Heart left ventricle (tissue), 16 donors: Measurements from ENCODE around the gene CCDC127. TPM values are rescaled to one million over a fixed set of nuclear protein-coding genes. Genes with fewer than 3 reads are reported as not detected.
A peak's percentile ranks its signal among the peaks of the same experiment; 100 is the strongest.

ENCODE experiments used
- ATAC-seq, 4 donors: fragments of 200-7000 bp; cut with Tn5 transposase; one replicate each; pipeline ENCODE4 v1.9.1; 2020 to 2022; ENCODE audit warnings: moderate library complexity in 4 of 4, mild to moderate bottlenecking in 3 of 4, moderate number of reproducible peaks in 1 of 4
- DNase-seq, 5 donors: peaks; one replicate each; pipeline ENCODE4 v3.0.0-alpha.2; 2020
- H3K27ac ChIP-seq, 12 donors: fragments of 200-600 bp; sonication (generic) in 4 of 12; one replicate each; pipeline versions ENCODE4 v1.5.0 to v1.8.0; 2016 to 2022; ENCODE audit warnings: mild to moderate bottlenecking in 2 of 12
- H3K27me3 ChIP-seq, 9 donors: fragments of 200-600 bp; sonication (generic) in 2 of 9; one replicate each; pipeline versions ENCODE4 v1.5.1 to v1.8.0; 2016 to 2022; ENCODE audit warnings: mild to moderate bottlenecking in 3 of 9
- H3K36me3 ChIP-seq, 9 donors: fragments of 200-600 bp; sonication (generic) in 2 of 9; one replicate each; pipeline versions ENCODE4 v1.5.0 to v1.8.0; 2018 to 2022; ENCODE audit warnings: mild to moderate bottlenecking in 2 of 9
- H3K4me1 ChIP-seq, 12 donors: fragments of 200-600 bp; sonication (generic) in 4 of 12; one replicate each; pipeline versions ENCODE4 v1.5.0 to v1.8.0; 2016 to 2022; ENCODE audit warnings: mild to moderate bottlenecking in 3 of 12
- H3K4me3 ChIP-seq, 12 donors: fragments of 200-600 bp; sonication (generic) in 4 of 12; one replicate each; pipeline versions ENCODE4 v1.5.0 to v1.8.0; 2017 to 2022; ENCODE audit warnings: mild to moderate bottlenecking in 9 of 12, moderate library complexity in 4 of 12
- H3K9me3 ChIP-seq, 12 donors: fragments of 200-600 bp; sonication (generic) in 4 of 12; one replicate each; pipeline versions ENCODE4 v1.5.0 to v1.8.0; 2016 to 2022; ENCODE audit warnings: mild to moderate bottlenecking in 1 of 12
- POLR2A ChIP-seq, 2 donors: fragments of 450-650 bp; IDR thresholded peaks; one replicate each; pipeline ENCODE4 v1.6.1; 2017; ENCODE audit warnings: antibody characterized with exemption in 2 of 2, mild to moderate bottlenecking in 2 of 2, moderate library complexity in 2 of 2
- WGBS, 4 donors: extraction: QIAGEN DNeasy Blood & Tissue Kit in 2 of 4; methylation state at CpG; one replicate each; pipeline versions ENCODE4 v1.1.5 to v1.1.7; 2013 to 2018; 5-methylcytosine and 5-hydroxymethylcytosine counted together
- intact Hi-C, 10 donors: fragments of 100-400 bp; cut with DNase I; formaldehyde crosslinking; loops; one replicate each; pipeline versions ENCODE4 v1.11.1 to v1.14.2; 2022
- polyA plus RNA-seq, 2 donors: library from polyadenylated mRNA; stranded (reverse); fragments of 200-250 nt; gene quantifications; one replicate each; pipeline ENCODE4 v1.2.3, GENCODE V29; 2013
- total RNA-seq, 9 donors: library from RNA; depleted of rRNA in 2 of 9; stranded (reverse); fragments of >200 nt in 2 of 9; fragmentation: NEBNext Ultra II Directional in 3 of 9; extraction: Animal tissue kit (Norgen Biotek cat#: 25700) in 3 of 9; gene quantifications; one replicate each; pipeline versions ENCODE4 v1.1.0 to v1.2.4, GENCODE V29; 2016 to 2023
- TF ChIP-seq, protein P1 (sequence below), 12 donors: fragments of 200-600 bp; sonication (generic) in 4 of 12; IDR thresholded peaks; one replicate each; pipeline versions ENCODE4 v1.5.0 to v1.8.0; 2018 to 2022; ENCODE audit warnings: antibody characterized with exemption in 12 of 12, mild to moderate bottlenecking in 5 of 12
- donor health status: ischemic (EF 13 %, LVEDD 7.1; RV severe dilation, severe dysfunction).
- donor health status: healthy with polysubstance abuse.
- donor health status: DM: no; HTN: yes; CAD: no.
- donor health status: DM: no; HTN: no; CAD: no.
- donor health status: ischemic (EF 25% LVEDD 6.9; RV normal size, moderate dysfunction).
- donor health status: ischemic (EF 25% LVEDD 5.7; RV mildly dilated, moderate dysfunction).
- donor health status: healthy.
- donor health status: DM: yes; HTN: yes; CAD: no.
- donor health status: ischemic (EF 35%, LVEDD 5.7; RV mildly dilated, moderate dysfunction).
- donor health status: nonischemic (EF 11% LVEDD 7.7; RV severe dilation, severe dysfunction).
- donor health status: DM: yes; HTN: yes; CAD: no.
- donor health status: PGD.
- donor health status: ischemic (EF 29% LVEDD 5.4; RV normal size, mild dysfunction).
- donor health status: nonischemic (EF 23%, LVEDD 6.1; RV moderate dilation, normal function).

Gene CCDC127
- total and polyA plus RNA-seq, 11 donors: 4.8 to 10.3 (median 7.5) TPM

DNA sequence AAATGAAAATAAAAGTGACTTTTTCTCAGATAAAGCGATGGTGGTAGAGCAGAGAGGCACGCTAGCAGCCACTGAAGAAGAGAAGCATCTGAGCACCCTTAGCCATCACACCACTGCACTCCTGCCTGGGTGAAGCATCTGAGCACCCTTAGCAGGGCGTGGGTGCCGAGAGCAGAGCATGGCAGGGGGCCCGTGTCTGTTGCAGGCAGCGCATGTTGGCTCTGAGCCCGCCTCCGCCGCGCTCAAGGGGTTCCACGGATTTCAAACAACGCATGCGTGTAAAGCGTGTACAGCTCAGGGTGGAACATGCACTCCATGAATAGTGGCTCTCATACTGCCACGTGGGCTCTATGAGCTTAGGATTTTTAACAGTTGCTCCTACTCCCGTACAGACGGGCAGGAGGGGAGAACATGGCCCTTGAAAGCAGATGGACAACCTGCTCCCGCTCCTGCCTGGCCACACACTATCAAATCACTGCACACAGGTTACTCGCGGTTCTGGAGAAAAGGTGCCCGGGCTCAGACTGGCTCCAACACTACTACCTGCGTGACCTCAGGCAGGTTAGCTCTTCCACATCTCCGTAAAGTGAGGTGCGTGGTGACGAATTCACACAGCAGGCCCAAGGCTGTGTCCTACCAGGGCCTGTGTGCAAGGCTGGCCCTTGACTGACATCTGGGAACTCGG is 14.6 kb downstream of the CCDC127 start:
- peaks cover 0 to 38% (median 27%) of the 10 kb centered on the region in 9 donors for H3K36me3 ChIP-seq

DNA sequence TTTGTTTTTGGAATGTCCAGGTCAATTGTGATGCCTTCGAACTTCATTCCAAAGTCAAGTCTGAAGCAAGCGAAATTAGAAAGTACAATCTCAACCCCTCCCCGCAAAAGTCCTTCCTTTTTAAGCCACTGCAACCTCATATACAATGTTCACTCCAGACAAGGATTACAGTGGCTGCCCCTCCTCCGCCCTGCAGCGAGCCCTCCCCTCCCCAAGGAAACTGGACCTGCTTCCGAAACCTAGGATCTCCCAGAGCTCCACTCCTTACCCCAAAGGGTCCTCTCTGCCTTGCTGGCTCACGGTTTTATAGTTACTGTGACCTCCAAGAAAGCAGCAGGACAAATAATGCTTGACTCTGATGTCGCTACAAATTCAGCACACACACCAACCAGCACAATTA is 16.3 kb downstream of the CCDC127 start:
- no peaks in the 10 kb centered on the region for H3K9me3 ChIP-seq
- H3K4me3 ChIP-seq: no peak overlapping the region
- TF ChIP-seq, protein P1, sequence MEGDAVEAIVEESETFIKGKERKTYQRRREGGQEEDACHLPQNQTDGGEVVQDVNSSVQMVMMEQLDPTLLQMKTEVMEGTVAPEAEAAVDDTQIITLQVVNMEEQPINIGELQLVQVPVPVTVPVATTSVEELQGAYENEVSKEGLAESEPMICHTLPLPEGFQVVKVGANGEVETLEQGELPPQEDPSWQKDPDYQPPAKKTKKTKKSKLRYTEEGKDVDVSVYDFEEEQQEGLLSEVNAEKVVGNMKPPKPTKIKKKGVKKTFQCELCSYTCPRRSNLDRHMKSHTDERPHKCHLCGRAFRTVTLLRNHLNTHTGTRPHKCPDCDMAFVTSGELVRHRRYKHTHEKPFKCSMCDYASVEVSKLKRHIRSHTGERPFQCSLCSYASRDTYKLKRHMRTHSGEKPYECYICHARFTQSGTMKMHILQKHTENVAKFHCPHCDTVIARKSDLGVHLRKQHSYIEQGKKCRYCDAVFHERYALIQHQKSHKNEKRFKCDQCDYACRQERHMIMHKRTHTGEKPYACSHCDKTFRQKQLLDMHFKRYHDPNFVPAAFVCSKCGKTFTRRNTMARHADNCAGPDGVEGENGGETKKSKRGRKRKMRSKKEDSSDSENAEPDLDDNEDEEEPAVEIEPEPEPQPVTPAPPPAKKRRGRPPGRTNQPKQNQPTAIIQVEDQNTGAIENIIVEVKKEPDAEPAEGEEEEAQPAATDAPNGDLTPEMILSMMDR (IDR thresholded peaks at IDR 0.05): no peak
- TF ChIP-seq POLR2A (IDR thresholded peaks at IDR 0.05): no peak
- H3K4me1 ChIP-seq: peaks cover 0 to 53% (median 11%) of the 10 kb centered on the region in 12 donors
- WGBS, 4 donors: 79 to 95% (median 86%) methylated on average over 8 of the region's 8 CpGs
- DNase-seq (no peak), ATAC-seq (no peak)
- H3K27me3 ChIP-seq: no peaks in the 10 kb centered on the region
- peaks cover 0 to 38% (median 27%) of the 10 kb centered on the region in 9 donors for H3K36me3 ChIP-seq
- intact Hi-C loops: no loop called here
- H3K27ac ChIP-seq: no peak overlapping the region

More for the DNA sequence above, 14.6 kb downstream of the CCDC127 start:
- ATAC-seq (no peak), DNase-seq (no peak)
- H3K27me3 ChIP-seq: no peaks in the 10 kb centered on the region
- no peaks in the 10 kb centered on the region for H3K9me3 ChIP-seq
- 91 to 94% (median 93%) methylated on average over 24 to 26 of the region's 26 CpGs for whole genome bisulfite sequencing, 4 donors
- H3K4me1 ChIP-seq: peaks cover 0 to 61% (median 16%) of the 10 kb centered on the region in 12 donors
- intact Hi-C loops: no loop called here
- no peak overlapping the region for H3K27ac ChIP-seq
- TF ChIP-seq, protein P1 (IDR thresholded peaks at IDR 0.05): no peak
- no peak for TF ChIP-seq POLR2A (IDR thresholded peaks at IDR 0.05)
- no peak overlapping the region for H3K4me3 ChIP-seq

DNA sequence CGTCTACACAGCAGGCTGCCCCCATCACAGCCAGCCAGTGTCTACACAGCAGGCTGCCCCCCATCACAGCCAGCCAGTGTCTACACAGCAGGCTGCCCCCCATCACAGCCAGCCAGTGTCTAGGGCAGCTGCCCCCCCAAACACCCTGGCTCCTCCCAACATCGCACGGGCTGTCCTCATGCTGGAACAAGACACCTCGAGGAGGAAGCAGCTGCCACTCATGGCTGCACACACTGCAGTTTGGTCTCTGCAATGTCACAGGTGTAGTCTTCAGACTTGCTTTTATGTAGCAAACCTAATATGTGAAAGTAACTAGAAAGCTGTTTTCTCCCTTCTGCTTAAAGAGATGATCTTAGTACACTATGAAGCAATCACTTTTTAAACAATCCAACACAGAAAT is 17.0 kb downstream of the CCDC127 start:
- Histone ChIP-seq H3K9me3 (no peaks in the 10 kb centered on the region), H3K4me1 (peaks cover 0 to 50% (median 5%) of the 10 kb centered on the region in 12 donors), H3K27ac (no peak overlapping the region), H3K36me3 (peaks cover 0 to 42% (median 27%) of the 10 kb centered on the region in 9 donors), H3K4me3 (no peak overlapping the region), H3K27me3 (no peaks in the 10 kb centered on the region)
- intact Hi-C loops: no loop called here
- no peak for ATAC-seq
- no peak for TF ChIP-seq POLR2A (IDR thresholded peaks at IDR 0.05)
- TF ChIP-seq, protein P1 (IDR thresholded peaks at IDR 0.05): no peak
- WGBS, 4 donors: 46 to 64% (median 63%) methylated on average over 4 of the region's 4 CpGs; no CpG with 5 or more reads in 1 of the 4 donors
- DNase-seq: no peak

DNA sequence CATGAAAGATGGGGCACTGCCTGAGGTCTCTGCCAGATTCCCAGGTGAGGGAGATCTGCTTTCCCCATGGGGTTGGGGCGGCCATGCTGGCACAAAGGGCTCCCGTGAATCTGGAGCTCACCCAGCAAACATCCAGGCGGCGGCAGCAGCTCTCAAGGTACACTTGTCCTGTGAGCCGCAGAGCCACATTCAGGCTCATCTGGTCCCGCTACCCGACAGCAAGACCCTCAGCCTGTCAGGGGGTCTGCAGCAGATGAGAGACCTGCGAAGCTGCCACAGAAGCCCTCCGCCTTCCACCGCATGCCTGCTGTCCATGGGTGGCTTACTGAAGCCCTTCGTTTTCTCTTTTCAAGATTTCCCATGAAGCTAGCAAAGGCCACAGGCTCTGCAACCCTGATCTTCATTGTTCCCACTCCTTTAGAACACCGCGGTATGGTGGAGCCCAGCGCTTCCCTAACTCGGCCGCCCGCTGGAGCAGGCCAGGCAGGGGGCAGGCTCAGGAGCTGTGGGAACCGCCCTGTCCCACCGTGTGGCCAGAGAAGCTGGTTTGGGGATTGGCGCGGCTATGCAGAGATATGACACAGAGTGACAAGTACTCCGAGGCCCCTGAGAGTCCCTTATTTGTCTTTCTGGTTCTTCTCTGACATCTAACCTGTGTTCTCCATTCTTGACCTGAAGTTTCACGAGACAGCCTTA is 17.9 kb downstream of the CCDC127 start:
- TF ChIP-seq POLR2A (IDR thresholded peaks at IDR 0.05): no peak
- TF ChIP-seq, protein P1 (IDR thresholded peaks at IDR 0.05): no peak
- Histone ChIP-seq H3K27ac (peak overlapping the region in 5 of 12 donors; percentile 13 to 54 (median 22)), H3K4me1 (peaks cover 0 to 49% (median 5%) of the 10 kb centered on the region in 12 donors), H3K27me3 (no peaks in the 10 kb centered on the region), H3K36me3 (peaks cover 0 to 42% (median 21%) of the 10 kb centered on the region in 9 donors), H3K4me3 (no peak overlapping the region), H3K9me3 (no peaks in the 10 kb centered on the region)
- ATAC-seq (peak; percentile 19 to 54 (median 30)), DNase-seq (peak in 2 of 5 donors; percentile 37 to 47)
- WGBS, 4 donors: 61 to 73% (median 69%) methylated on average over 21 to 23 of the region's 23 CpGs
- intact Hi-C loops: no loop called here
